Measurements from ENCODE around the gene PTPRA. TPM values are rescaled to one million over a fixed set of nuclear protein-coding genes. Genes with fewer than 3 reads are reported as not detected.

Gene PTPRA
- total and polyA plus RNA-seq, 2 of the 4 experiments (the other 2 are of a cell fraction), result 35.0 to 50.0 TPM

GRCh38 chr20:3045816-3046676, 172.8 kb downstream of the PTPRA start, which contains the start of gene MRPS26 (continued):
- TF ChIP-seq ELK1 (IDR thresholded peaks at IDR 0.05; ENCODE audit: borderline replicate concordance, low read depth, low read length) (no peak), NFE2L2 (IDR thresholded peaks at IDR 0.05; ENCODE audit: low read depth, low read length) (no peak)

Measured in IMR-90 (cell line).